NCI-H1436 treated with DMSO at 0.1 percent for 48 hours (cell line): Measurements from ENCODE around the gene PRDM8.

Experiments
- DNase-seq: peaks from one replicate; lab custom pipeline; 2025; lab: John Stamatoyannopoulos, UW

The PRDM8 gene

GRCh38 chr4:80201252-80202151, 4.2 kb downstream of the PRDM8 start:
- DNase-seq, result no peak

DNA sequence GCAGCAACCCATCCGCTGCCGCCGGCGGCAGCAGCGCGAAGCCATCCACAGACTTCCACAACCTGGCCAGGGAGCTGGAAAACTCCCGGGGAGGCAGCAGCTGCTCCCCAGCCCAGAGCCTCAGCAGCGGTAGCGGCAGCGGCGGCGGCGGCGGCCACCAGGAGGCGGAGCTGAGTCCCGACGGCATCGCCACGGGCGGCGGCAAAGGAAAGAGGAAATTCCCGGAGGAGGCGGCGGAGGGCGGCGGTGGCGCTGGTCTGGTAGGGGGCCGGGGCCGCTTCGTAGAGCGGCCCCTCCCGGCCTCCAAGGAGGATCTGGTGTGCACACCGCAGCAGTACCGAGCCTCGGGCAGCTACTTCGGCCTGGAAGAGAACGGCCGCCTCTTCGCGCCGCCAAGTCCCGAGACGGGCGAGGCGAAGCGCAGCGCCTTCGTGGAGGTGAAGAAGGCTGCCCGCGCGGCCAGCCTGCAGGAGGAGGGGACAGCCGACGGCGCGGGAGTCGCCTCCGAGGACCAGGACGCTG, 4.9 kb downstream of the PRDM8 start:
- no peak for DNase-seq

DNA sequence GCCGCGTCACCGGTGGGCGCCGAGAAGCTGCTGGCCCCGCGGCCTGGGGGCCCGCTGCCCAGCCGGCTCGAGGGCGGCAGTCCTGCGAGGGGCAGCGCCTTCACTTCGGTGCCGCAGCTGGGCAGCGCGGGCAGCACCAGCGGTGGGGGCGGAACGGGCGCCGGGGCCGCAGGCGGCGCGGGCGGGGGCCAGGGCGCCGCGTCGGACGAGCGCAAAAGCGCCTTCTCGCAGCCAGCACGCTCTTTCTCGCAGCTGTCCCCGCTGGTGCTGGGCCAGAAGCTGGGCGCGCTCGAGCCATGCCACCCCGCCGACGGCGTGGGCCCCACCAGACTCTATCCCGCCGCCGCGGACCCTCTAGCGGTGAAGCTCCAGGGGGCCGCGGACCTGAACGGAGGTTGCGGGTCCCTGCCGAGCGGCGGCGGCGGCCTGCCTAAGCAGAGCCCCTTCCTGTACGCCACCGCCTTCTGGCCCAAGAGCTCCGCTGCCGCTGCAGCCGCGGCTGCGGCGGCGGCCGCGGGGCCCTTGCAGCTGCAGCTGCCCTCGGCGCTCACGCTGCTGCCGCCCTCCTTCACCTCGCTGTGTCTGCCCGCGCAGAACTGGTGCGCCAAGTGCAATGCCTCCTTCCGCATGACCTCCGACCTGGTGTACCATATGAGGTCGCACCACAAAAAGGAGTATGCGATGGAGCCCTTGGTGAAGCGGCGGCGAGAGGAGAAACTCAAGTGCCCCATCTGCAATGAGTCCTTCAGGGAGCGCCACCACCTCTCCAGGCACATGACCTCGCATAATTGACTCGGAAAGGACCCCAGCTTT, 5.6 kb downstream of the PRDM8 start:
- no peak for DNase-seq

DNA sequence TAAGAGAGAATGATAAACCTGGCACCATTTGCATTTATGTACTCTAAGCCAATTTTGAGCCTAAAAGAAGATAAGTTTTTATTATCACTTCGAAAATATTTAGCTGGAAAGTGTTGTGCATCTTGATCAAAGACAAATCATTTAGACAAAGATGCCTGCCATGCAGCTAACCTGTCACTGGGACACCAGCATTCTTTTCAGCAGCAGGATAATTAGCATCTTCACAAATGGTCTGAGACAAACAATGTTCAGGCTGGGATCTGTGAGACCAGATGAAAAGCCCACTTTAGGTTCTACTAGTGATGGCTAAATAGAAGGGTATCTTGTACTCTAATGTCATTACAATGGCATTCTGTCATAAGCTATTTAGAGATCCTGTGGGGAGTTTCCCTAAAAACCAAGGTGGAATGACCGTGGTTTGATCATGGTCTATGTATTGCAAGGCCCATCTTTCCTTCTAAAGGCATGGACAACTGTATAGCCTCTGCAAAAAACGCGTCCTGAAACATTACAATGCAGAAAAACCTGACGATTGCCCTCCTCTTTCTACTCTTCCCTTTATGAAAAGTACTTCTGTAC, 7.2 kb downstream of the PRDM8 start:
- no peak for DNase-seq

DNA sequence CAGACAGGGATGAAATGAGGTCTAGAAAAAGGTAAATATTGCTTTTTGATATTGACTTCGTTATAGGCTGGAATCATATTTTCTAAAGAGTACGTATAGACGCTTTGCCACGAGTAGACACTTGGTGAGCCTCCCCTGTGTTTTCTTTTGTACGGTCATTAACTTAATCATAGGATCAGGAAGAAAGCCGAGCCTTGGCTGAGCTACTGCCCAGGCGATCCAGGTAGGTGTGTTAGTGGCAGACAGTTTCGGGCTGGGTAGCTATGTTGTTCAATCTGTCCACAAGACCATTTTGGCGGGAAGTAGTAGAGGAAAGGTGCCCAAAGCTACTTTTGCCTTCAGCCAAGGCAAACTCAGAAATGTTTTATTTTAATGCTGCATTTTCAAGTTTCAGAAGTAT, 8.8 kb downstream of the PRDM8 start:
- DNase-seq, result no peak

- DNase-seq, result no peak
These were observed 9.3 kb downstream of the PRDM8 start for GRCh38 chr4:80206521-80207171.

DNA sequence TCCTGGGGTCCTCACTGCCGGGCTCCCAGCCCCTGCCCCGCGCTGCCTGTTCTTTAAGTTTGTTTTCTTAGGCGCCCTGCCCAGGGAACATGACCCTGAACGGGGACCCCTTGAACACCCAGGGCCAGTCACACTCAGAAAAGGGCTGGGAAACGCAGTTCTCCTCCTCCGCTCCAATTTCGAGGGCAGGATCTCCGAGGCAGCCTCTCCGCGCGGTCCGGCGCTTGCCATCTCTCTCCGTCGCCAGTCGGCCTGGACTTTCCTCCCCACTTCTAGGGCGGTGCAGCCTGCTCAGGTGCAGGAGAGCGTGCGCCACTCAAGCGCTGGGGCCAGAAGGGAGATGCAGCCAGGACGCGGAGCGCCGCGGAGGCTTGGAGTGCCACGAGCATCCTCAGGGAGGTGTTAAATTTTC, 9.9 kb downstream of the PRDM8 start:
- DNase-seq, result no peak

- no peak for DNase-seq
These were observed 10.4 kb downstream of the PRDM8 start for GRCh38 chr4:80207664-80208063.

DNA sequence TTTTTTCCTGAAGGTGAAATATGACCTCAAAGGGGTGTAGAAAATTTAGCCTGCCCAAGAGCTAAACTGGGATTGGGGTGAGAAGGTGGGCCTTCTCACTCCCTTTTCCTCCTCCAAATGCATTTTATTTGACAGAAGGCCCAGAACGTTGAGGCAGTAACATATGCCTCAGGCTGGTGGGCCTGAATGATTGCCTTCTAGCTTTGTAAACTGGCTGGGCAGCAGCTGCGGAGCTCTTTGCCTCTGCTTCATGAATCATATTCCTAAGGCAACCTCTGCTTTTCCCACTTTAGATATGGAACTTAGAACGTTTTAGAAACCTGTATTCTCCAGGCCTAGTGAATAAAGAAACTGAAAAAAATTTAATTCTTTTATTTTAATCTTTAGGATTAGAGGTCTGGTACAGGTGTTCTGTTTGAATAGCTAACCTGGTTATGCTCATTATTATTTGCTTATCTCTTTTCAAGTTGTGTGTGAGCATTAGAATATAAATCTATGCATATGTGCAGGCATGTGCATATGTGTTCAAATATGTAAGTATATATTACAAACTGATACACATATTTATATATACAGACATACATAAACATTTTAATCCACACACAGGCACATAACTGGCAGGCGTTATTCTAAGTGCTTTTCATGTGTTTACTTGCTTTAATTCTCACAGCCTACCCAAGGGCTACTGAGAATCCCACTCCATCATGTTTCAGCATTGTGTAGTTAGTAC, 11.5 kb downstream of the PRDM8 start:
- no peak for DNase-seq

DNA sequence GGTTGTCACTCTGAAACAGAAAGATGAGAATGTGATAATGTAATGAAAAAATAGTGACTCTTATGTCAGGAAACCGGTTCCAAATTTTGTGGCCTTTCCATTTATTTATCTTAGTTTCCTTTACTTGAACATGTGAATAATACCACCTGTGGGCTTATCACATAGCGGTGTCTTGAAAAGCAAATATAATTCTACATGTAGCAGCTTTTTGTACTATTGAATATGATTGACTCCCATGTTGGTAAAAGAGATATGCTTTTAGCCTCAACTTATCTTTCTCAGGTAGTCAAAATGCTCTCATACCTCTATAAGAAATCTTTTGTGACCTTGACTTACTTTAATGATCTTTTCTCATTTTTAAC, 12.0 kb downstream of the PRDM8 start:
- DNase-seq, result no peak

- no peak for DNase-seq
These were observed 13.2 kb downstream of the PRDM8 start for GRCh38 chr4:80210549-80210948.

DNA sequence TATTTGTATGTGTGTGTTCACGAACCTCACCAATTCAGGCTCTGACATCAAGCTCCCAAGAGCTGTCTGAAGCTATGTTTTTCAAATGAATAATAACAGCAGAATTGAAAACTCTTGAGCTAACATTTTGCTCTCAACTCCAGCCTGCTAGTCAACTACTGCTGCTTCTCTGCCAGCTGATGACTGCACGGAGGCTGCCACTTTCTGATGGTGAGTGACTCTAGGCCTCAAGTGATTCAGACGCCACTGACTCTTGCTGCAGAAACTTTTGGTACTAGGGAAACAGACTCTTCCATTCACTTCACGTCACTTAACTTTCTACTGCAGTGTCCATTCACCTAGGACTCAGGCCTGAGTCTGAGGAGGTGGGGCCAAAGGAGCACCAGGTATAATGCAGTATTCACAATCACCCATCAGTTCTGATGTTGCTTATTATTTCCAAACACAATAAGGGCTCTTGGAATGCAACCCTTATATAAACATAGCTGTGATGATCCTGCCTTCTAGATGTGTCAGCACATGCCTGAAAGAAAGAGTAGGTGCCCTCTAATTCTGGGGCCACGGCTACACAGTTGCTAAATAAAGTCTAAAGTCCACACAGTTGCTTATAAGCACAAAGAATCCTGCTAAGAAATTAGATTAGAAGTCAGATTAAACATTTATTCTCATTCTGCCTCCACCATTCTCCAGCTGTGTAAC, 16.0 kb downstream of the PRDM8 start:
- DNase-seq, result no peak

DNA sequence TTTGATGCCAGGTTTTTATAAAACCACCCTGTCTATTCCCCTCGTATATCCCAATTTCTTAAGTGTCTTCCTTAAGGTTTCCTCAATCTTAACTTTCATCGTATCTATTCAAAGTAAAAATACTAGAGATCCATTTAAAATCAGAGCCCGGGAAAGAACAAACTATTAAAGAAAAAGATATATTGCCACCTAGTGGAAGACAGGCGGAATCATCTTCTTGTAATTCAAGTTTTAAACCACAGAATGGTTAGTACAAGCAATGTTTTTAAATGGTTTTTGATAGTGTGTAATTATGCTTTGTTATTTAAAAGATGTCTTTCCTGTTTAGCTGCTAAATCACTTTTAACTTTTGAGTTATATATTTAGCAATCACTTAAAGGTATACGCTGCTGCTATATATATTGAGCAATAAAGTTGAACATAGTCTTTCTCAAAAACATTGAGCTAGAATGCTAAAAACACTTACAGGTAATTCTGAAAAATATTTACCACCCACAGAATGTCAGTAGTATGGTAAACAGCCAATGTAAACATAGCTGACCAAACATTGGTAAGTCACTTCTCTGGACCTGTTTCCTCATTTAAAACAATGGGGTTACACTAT, 18.2 kb downstream of the PRDM8 start:
- peak; percentile 21 for DNase-seq

GRCh38 chr4:80216100-80216761, 18.9 kb downstream of the PRDM8 start:
- DNase-seq, result no peak

DNA sequence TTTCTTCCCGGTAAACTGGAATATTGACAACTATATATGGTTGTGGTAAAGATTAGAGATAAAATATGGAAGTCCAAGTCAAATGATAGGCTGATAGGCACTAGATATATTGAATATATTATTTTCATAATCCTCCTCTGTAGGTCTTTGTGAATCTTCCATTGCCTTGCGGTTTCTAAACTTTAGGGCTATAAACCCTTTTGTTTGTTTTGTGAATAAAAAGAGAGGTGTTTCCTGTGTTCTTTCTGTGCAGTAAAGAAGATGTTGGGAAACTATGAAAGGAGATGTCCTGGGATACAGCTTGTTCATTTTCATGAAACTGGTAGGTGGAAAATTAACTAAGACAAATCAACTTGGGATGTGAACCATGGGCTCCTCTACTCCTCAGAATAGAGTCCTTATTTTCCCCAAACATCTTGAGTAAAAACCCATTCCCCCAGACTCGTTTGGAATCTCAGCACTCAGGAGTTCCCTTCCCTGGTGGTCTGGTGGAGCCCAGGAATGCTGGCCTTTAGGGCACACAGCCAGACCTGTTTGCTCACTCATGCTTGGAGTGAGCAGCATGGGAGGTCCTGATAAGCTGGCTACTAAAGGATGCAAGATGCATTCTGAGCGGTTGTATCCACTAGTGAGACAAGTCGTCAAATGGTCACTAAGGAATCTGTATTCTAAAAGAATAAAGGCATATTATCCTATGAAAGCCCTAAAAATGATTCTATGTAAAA, 22.2 kb downstream of the PRDM8 start:
- DNase-seq, result no peak

DNA sequence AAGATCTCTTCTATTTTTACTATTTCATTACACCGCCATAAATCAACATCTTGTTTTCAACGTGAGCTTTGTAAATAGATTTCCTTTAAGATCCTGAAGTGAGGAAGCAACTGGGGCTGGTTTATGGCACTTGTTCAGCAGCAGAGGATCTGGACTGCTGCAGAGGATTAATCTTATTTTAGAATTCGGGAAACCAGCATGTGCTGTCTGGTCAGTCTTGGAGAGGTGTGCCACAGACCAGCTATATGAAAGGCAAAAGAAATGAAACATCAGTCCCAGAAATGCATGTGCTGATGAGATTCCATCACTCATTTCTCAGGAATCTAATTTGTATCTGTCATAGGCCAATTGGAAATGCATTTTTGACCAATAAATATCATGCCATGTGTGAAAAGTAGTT, 23.4 kb downstream of the PRDM8 start:
- no peak for DNase-seq

DNA sequence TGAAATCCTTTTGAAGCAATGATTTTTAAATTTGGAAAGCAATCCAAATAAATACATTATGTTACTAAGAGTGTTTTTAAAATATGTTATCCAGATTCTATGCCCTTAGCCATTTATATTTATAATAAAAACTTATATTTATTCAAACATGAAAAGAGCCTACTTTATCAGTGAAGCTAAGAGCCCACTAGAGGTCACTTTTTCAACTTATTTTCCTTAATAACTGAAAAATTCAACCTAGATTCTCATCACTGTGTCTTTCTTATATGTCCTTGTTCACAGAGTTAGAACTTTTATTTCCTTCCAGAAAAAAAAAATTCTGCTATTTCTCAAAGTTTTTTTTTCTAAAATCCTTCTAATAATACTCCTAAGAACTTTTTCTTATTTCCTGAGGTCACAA, 23.9 kb downstream of the PRDM8 start:
- DNase-seq, result no peak

GRCh38 chr4:80225595-80225994, 28.3 kb downstream of the PRDM8 start:
- no peak for DNase-seq

GRCh38 chr4:80226094-80226493, 28.8 kb downstream of the PRDM8 start:
- no peak for DNase-seq
